ENCODE results near the gene FXN.

FXN gene

DNA sequence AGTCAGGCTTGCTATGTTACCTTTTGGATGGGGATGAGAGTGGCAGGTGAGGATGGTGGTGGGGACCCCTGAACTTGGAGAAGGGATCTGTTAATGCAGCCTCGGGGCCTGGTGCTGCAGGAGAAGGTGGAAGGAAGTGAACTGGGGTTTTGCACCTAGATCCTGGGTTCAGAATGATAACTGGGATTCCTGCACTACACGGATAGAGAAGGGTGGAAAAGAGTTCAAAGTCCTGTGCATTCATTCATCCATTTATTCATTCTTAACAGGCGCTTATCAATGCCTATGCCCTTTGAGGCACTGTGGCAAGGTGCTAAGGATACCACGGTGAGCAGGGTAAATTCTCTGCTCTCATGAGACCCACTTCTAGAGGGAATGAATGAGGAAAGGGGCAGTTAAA lies 96.8 kb downstream of the FXN start:
- Histone ChIP-seq H3K9ac (ENCODE audit: low read length) (no peak overlapping the region), H3K4me2 (ENCODE audit: low read depth, low read length, poor library complexity, severe bottlenecking) (no peak overlapping the region), H3K9me3 (ENCODE audit: insufficient read depth, low read length) (no peaks in the 10 kb centered on the region), H3K9me2 (replicated peaks; ENCODE audit: insufficient read depth, low read length) (no peaks in the 10 kb centered on the region), H2AFZ (ENCODE audit: low read depth, low read length, severe bottlenecking) (no peak overlapping the region), H3F3A (ENCODE audit: insufficient read depth) (no peaks in the 10 kb centered on the region), H3K27ac (ENCODE audit: low read depth, low read length) (no peak overlapping the region), H3K36me3 (ENCODE audit: low read length) (no peaks in the 10 kb centered on the region), H4K20me1 (ENCODE audit: low read depth, low read length) (no peaks in the 10 kb centered on the region), H3K27me3 (ENCODE audit: low read length) (no peaks in the 10 kb centered on the region), H3K4me3 (ENCODE audit: insufficient read depth, low read length, poor library complexity, severe bottlenecking) (no peak overlapping the region), H3K79me2 (ENCODE audit: insufficient read depth, low read length) (no peaks in the 10 kb centered on the region)
- no peak for TF ChIP-seq EZH2phosphoT487 (conservative IDR thresholded peaks at IDR 0.05; ENCODE audit: low read length)
- TF ChIP-seq, protein P1, sequence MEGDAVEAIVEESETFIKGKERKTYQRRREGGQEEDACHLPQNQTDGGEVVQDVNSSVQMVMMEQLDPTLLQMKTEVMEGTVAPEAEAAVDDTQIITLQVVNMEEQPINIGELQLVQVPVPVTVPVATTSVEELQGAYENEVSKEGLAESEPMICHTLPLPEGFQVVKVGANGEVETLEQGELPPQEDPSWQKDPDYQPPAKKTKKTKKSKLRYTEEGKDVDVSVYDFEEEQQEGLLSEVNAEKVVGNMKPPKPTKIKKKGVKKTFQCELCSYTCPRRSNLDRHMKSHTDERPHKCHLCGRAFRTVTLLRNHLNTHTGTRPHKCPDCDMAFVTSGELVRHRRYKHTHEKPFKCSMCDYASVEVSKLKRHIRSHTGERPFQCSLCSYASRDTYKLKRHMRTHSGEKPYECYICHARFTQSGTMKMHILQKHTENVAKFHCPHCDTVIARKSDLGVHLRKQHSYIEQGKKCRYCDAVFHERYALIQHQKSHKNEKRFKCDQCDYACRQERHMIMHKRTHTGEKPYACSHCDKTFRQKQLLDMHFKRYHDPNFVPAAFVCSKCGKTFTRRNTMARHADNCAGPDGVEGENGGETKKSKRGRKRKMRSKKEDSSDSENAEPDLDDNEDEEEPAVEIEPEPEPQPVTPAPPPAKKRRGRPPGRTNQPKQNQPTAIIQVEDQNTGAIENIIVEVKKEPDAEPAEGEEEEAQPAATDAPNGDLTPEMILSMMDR (IDR thresholded peaks at IDR 0.05; ENCODE audit: insufficient read depth, low read length, poor library complexity, severe bottlenecking) = no peak

DNA sequence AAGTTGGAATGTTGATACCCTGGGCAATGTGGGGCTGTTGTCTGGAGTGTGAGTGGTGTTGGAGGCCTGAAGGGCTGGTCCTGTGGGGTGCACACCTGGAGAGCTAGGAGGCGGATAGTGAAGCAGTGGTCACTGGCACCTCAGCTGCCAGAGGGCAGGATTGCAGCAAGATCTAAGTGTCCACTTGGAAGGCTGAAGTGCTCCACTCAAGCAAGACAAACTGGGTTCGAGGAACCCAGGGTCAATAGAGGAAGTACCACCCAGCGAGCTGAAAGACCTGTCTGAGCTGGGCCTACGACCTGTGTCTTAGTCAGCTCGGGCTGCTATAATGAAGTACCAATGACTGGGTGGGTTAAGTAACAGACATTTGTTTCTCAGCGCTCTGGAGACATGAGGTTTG lies 98.9 kb downstream of the FXN start:
- Histone ChIP-seq H3K4me3 (ENCODE audit: insufficient read depth, low read length, poor library complexity, severe bottlenecking) (no peak overlapping the region), H3K27me3 (ENCODE audit: low read length) (no peaks in the 10 kb centered on the region), H3F3A (ENCODE audit: insufficient read depth) (no peaks in the 10 kb centered on the region), H3K9me2 (replicated peaks; ENCODE audit: insufficient read depth, low read length) (no peaks in the 10 kb centered on the region), H3K79me2 (ENCODE audit: insufficient read depth, low read length) (no peaks in the 10 kb centered on the region), H3K27ac (ENCODE audit: low read depth, low read length) (no peak overlapping the region), H3K9ac (ENCODE audit: low read length) (no peak overlapping the region), H4K20me1 (ENCODE audit: low read depth, low read length) (no peaks in the 10 kb centered on the region), H3K36me3 (ENCODE audit: low read length) (no peaks in the 10 kb centered on the region), H2AFZ (ENCODE audit: low read depth, low read length, severe bottlenecking) (no peak overlapping the region), H3K4me2 (ENCODE audit: low read depth, low read length, poor library complexity, severe bottlenecking) (no peak overlapping the region), H3K9me3 (ENCODE audit: insufficient read depth, low read length) (no peaks in the 10 kb centered on the region)
- TF ChIP-seq, protein P1 (IDR thresholded peaks at IDR 0.05; ENCODE audit: insufficient read depth, low read length, poor library complexity, severe bottlenecking) = no peak

DNA sequence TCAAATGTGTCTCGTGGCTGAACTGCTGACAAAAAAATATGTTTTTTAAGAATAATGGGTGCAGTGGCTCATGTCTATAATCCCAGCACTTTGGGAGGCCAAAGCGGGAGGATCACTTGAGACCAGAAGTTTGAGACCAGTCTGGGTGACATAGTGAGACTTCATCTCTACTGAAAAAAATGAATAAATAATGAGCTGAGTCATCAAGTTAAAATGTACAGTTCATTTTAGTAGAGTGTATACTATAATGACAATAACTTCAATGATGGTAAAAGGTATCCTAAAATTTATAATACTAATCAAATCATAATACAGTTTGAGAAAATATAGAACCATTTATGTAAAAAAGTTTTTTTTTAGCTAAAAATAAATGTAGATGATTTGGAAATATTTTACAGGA lies 100.6 kb downstream of the FXN start:
- Histone ChIP-seq H3F3A (ENCODE audit: insufficient read depth) (no peaks in the 10 kb centered on the region), H3K27ac (ENCODE audit: low read depth, low read length) (no peak overlapping the region), H3K4me2 (ENCODE audit: low read depth, low read length, poor library complexity, severe bottlenecking) (no peak overlapping the region), H3K9ac (ENCODE audit: low read length) (no peak overlapping the region), H3K36me3 (ENCODE audit: low read length) (no peaks in the 10 kb centered on the region), H3K4me3 (ENCODE audit: insufficient read depth, low read length, poor library complexity, severe bottlenecking) (no peak overlapping the region), H3K9me2 (replicated peaks; ENCODE audit: insufficient read depth, low read length) (no peaks in the 10 kb centered on the region), H3K9me3 (ENCODE audit: insufficient read depth, low read length) (no peaks in the 10 kb centered on the region), H4K20me1 (ENCODE audit: low read depth, low read length) (no peaks in the 10 kb centered on the region), H3K27me3 (ENCODE audit: low read length) (no peaks in the 10 kb centered on the region), H3K79me2 (ENCODE audit: insufficient read depth, low read length) (no peaks in the 10 kb centered on the region), H2AFZ (ENCODE audit: low read depth, low read length, severe bottlenecking) (no peak overlapping the region)
- TF ChIP-seq, protein P1 (IDR thresholded peaks at IDR 0.05; ENCODE audit: insufficient read depth, low read length, poor library complexity, severe bottlenecking) = no peak
- no peak for TF ChIP-seq EZH2phosphoT487 (conservative IDR thresholded peaks at IDR 0.05; ENCODE audit: low read length)

DNA sequence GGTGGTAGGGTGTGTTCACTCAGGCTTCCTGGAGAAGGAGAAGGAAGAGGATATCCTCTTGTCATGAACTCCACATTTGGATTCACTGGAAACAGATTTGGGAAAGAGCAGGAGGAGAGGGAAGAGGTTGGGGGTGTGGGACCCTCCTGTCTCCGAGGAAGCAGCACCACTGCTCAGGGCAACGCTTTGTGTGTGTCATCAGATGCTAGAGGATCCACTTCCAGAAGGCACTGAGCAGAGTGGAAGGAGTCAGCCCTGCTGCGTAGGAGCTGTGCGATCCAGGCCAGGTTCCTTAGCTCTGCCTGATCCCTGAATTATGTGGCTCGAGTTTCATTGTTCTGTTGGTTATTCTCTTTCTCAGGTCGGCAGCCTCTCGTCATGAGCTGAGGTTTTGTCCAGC lies 101.2 kb downstream of the FXN start:
- H3K27me3 ChIP-seq (ENCODE audit: low read length) = no peaks in the 10 kb centered on the region
- no peaks in the 10 kb centered on the region for H3K9me3 ChIP-seq (ENCODE audit: insufficient read depth, low read length)
- no peaks in the 10 kb centered on the region for H3F3A ChIP-seq (ENCODE audit: insufficient read depth)
- no peak overlapping the region for H3K27ac ChIP-seq (ENCODE audit: low read depth, low read length)
- TF ChIP-seq, protein P1 (IDR thresholded peaks at IDR 0.05; ENCODE audit: insufficient read depth, low read length, poor library complexity, severe bottlenecking) = no peak
- no peak for TF ChIP-seq EZH2phosphoT487 (conservative IDR thresholded peaks at IDR 0.05; ENCODE audit: low read length)
- no peaks in the 10 kb centered on the region for H3K79me2 ChIP-seq (ENCODE audit: insufficient read depth, low read length)
- no peaks in the 10 kb centered on the region for H3K36me3 ChIP-seq (ENCODE audit: low read length)
- no peaks in the 10 kb centered on the region for H4K20me1 ChIP-seq (ENCODE audit: low read depth, low read length)
- no peaks in the 10 kb centered on the region for H3K9me2 ChIP-seq (replicated peaks; ENCODE audit: insufficient read depth, low read length)
- no peak overlapping the region for H3K4me3 ChIP-seq (ENCODE audit: insufficient read depth, low read length, poor library complexity, severe bottlenecking)
- no peak overlapping the region for H3K9ac ChIP-seq (ENCODE audit: low read length)
- no peak overlapping the region for H2AFZ ChIP-seq (ENCODE audit: low read depth, low read length, severe bottlenecking)
- no peak overlapping the region for H3K4me2 ChIP-seq (ENCODE audit: low read depth, low read length, poor library complexity, severe bottlenecking)
